SK-N-SH (cell line): ENCODE data around the gene COL4A2. TPM values are rescaled to one million over a fixed set of nuclear protein-coding genes. Genes with fewer than 3 reads are reported as not detected.

Source experiments
- CTCF ChIA-PET: fragments of 300-600, 350-600 bp; formaldehyde crosslinking; extraction: SDS; loops from one replicate; lab custom pipeline; 2021; lab: Yijun Ruan, JAX
- POLR2A ChIA-PET: fragments of 350-600 bp; sonication (Branson Sonifier 250); formaldehyde crosslinking; extraction: SDS; loops from one replicate; lab custom pipeline; 2020; ENCODE audit warnings: antibody characterized with exemption, inconsistent platforms; lab: Yijun Ruan, JAX
- DNase-seq: peaks from one replicate; pipeline ENCODE4 v3.0.0; 2012
- H2AFZ ChIP-seq: fragments of 200-600 bp; sonication (generic); 2 replicates; pipeline ENCODE4 v1.8.1; 2016; ENCODE audit warnings: antibody characterized with exemption, mild to moderate bottlenecking, low read depth
- H3F3A ChIP-seq: fragments of 200-600 bp; sonication (generic); replicated peaks from 2 replicates; pipeline ENCODE3; 2016; ENCODE audit warnings: antibody characterized with exemption, mild to moderate bottlenecking; ENCODE audit not compliant: insufficient read depth
- H3K27ac ChIP-seq, 2 experiments: fragments of 200-500 bp in 1 of 2; fragments of 200-600 bp in 1 of 2; sonication (Bioruptor generic) in 1 of 2; sonication (generic), shearing (Covaris generic) in 1 of 2; 2 replicates each; pipeline versions ENCODE4 v1.5.1 to v1.6.1; 2014 to 2016; ENCODE audit warnings: low read depth in 2 of 2, inconsistent platforms in 1 of 2, low read length in 1 of 2, mild to moderate bottlenecking in 1 of 2, mixed read lengths in 1 of 2
- H3K27me3 ChIP-seq: fragments of 200-600 bp; sonication (generic), shearing (Covaris generic); 2 replicates; pipeline ENCODE4 v1.6.1; 2016; ENCODE audit warnings: mixed run types; ENCODE audit not compliant: insufficient read depth
- H3K36me3 ChIP-seq, 2 experiments: fragments of 200-500 bp in 1 of 2; fragments of 200-600 bp in 1 of 2; sonication (Bioruptor generic) in 1 of 2; sonication (generic) in 1 of 2; replicated peaks in 1 of 2; 2 replicates each; pipeline versions ENCODE3 to v1.5.1; 2014 to 2016; ENCODE audit warnings: low read length in 1 of 2, mild to moderate bottlenecking in 1 of 2; ENCODE audit not compliant: insufficient read depth in 2 of 2, control insufficient read depth in 1 of 2
- H3K4me1 ChIP-seq, 2 experiments: fragments of 200-500 bp in 1 of 2; fragments of 200-600 bp in 1 of 2; sonication (Bioruptor generic) in 1 of 2; sonication (generic), shearing (Covaris generic) in 1 of 2; 2 replicates each; pipeline versions ENCODE4 v1.5.1 to v1.6.1; 2014 to 2016; ENCODE audit warnings: low read depth in 1 of 2, low read length in 1 of 2, mixed run types in 1 of 2; ENCODE audit not compliant: insufficient read depth in 2 of 2, control insufficient read depth in 1 of 2
- H3K4me2 ChIP-seq: fragments of 200-600 bp; sonication (generic), shearing (Covaris generic); 2 replicates; pipeline ENCODE4 v1.6.1; 2017; ENCODE audit warnings: mixed run types
- H3K4me3 ChIP-seq, 2 experiments: fragments of 200-500 bp in 1 of 2; fragments of 200-600 bp in 1 of 2; sonication (Bioruptor generic) in 1 of 2; sonication (generic), shearing (Covaris generic) in 1 of 2; 2 replicates each; pipeline versions ENCODE4 v1.5.1 to v1.8.1; 2014 to 2016; ENCODE audit warnings: low read depth in 2 of 2, inconsistent platforms in 1 of 2, low read length in 1 of 2, mild to moderate bottlenecking in 1 of 2, mixed read lengths in 1 of 2, moderate library complexity in 1 of 2
- H3K79me2 ChIP-seq: fragments of 200-600 bp; sonication (generic); 2 replicates; pipeline ENCODE4 v1.8.1; 2017; ENCODE audit warnings: mild to moderate bottlenecking; ENCODE audit not compliant: insufficient read depth
- H3K9ac ChIP-seq: fragments of 200-600 bp; sonication (generic); 2 replicates; pipeline ENCODE4 v1.6.1; 2017; ENCODE audit warnings: mixed run types
- H3K9me2 ChIP-seq: fragments of 200-600 bp; sonication (generic); 2 replicates; pipeline ENCODE4 v1.6.1; 2017; ENCODE audit warnings: mixed run types
- H3K9me3 ChIP-seq: fragments of 200-600 bp; sonication (generic); 2 replicates; pipeline ENCODE4 v1.6.1; 2017; ENCODE audit warnings: mixed run types, mild to moderate bottlenecking, moderate library complexity
- H4K20me1 ChIP-seq: fragments of 200-600 bp; sonication (generic); 2 replicates; pipeline ENCODE4 v1.6.1; 2017; ENCODE audit warnings: mild to moderate bottlenecking, mixed run types; ENCODE audit not compliant: insufficient read depth
- EP300 ChIP-seq, 2 experiments: IDR thresholded peaks; 2 replicates each; pipeline versions ENCODE4 v1.4.0 to v1.6.1; 2012; ENCODE audit warnings: borderline replicate concordance in 1 of 2, low read depth in 1 of 2, low read length in 1 of 2
- FOXJ3 ChIP-seq: sonication (generic); formaldehyde crosslinking; IDR thresholded peaks from 2 replicates; pipeline ENCODE4 v1.5.1; 2020; ENCODE audit warnings: mild to moderate bottlenecking, missing genetic modification reagents
- FOXM1 ChIP-seq: IDR thresholded peaks from 2 replicates; pipeline ENCODE4 v1.4.0; 2012; ENCODE audit warnings: low read depth, mild to moderate bottlenecking
- GABPA ChIP-seq: IDR thresholded peaks from 2 replicates; pipeline ENCODE4 v1.4.0; 2012; ENCODE audit warnings: low read depth, mild to moderate bottlenecking
- GATA2 ChIP-seq: sonication (generic); formaldehyde crosslinking; IDR thresholded peaks from 2 replicates; pipeline ENCODE4 v1.5.0; 2020; ENCODE audit warnings: mild to moderate bottlenecking, missing genetic modification reagents
- IRF3 ChIP-seq: fragments of 150-350 bp; IDR thresholded peaks from 2 replicates; pipeline ENCODE4 v1.6.1; 2016; ENCODE audit warnings: mild to moderate bottlenecking, low read depth, low read length
- MXI1 ChIP-seq: IDR thresholded peaks from 2 replicates; pipeline ENCODE4 v1.6.1; 2012; ENCODE audit warnings: mild to moderate bottlenecking, low read depth, low read length, improper control_type of control experiment
- RAD21 ChIP-seq: IDR thresholded peaks from 2 replicates; pipeline ENCODE4 v1.6.1; 2012; ENCODE audit warnings: mild to moderate bottlenecking, low read length
- RCOR1 ChIP-seq: fragments of 150-350 bp; IDR thresholded peaks from 2 replicates; pipeline ENCODE4 v1.6.1; 2017; ENCODE audit warnings: antibody characterized with exemption, low read length
- REST ChIP-seq: IDR thresholded peaks from 2 replicates; pipeline ENCODE4 v1.6.1; 2012; ENCODE audit warnings: mild to moderate bottlenecking, low read depth, low read length, moderate library complexity
- TAF1 ChIP-seq: IDR thresholded peaks from 2 replicates; pipeline ENCODE4 v1.6.1; 2012; ENCODE audit warnings: low read depth, mild to moderate bottlenecking, low read length, moderate library complexity, borderline replicate concordance
- TEAD4 ChIP-seq: IDR thresholded peaks from 2 replicates; pipeline ENCODE4 v1.4.0; 2012; ENCODE audit warnings: mild to moderate bottlenecking, borderline replicate concordance; ENCODE audit not compliant: insufficient read depth
- USF1 ChIP-seq: IDR thresholded peaks from 2 replicates; pipeline ENCODE4 v1.4.0; 2012; ENCODE audit warnings: low read depth, borderline replicate concordance
- USF2 ChIP-seq: fragments of 150-350 bp; IDR thresholded peaks from 2 replicates; pipeline ENCODE4 v1.6.1; 2017; ENCODE audit warnings: antibody characterized with exemption, low read length, low read depth, borderline replicate concordance
- WGBS: methylation state at CpG from one replicate; pipeline ENCODE4 v1.1.6; 2017; ENCODE audit warnings: low lambda C conversion rate; 5-methylcytosine and 5-hydroxymethylcytosine counted together
- polyA plus RNA-seq, 3 experiments: library from polyadenylated mRNA; depleted of rRNA; stranded (reverse); fragments of >200 nt; gene quantifications; 2 replicates each; pipeline ENCODE4 v1.2.3, GENCODE V29; 2012

COL4A2 gene
- polyA plus RNA-seq, 1 of the 3 experiments (the other 2 are of a cell fraction), result 137 TPM

GRCh38 chr13:110498327-110498726 is 191.2 kb downstream of the COL4A2 start:
- no peaks in the 10 kb centered on the region for H3K9me3 ChIP-seq
- no peak overlapping the region for H3K27ac ChIP-seq
- WGBS, result 93% methylated on average over 5 of the region's 5 CpGs
- CTCF ChIA-PET, result no interaction called here
- H2AFZ ChIP-seq, result no peak overlapping the region
- H3F3A ChIP-seq, result peaks cover 8% of the 10 kb centered on the region
- no peak for DNase-seq
- TF ChIP-seq FOXJ3 (CRISPR knock-in tag) (no peak), RCOR1 (no peak), USF1 (no peak), REST (no peak), IRF3 (no peak), GABPA (no peak), RAD21 (no peak), EP300 (IDR thresholded peaks at IDR 0.05; ENCODE audit: borderline replicate concordance in 1 of 2, low read depth in 1 of 2, low read length in 1 of 2) (no peak), GATA2 (no peak), FOXM1 (no peak), MXI1 (no peak), USF2 (no peak), TAF1 (no peak), TEAD4 (no peak)
- no peak overlapping the region for H3K4me3 ChIP-seq
- H3K79me2 ChIP-seq, result no peaks in the 10 kb centered on the region
- H3K9me2 ChIP-seq, result no peaks in the 10 kb centered on the region
- no peaks in the 10 kb centered on the region for H3K27me3 ChIP-seq
- H4K20me1 ChIP-seq, result no peaks in the 10 kb centered on the region
- H3K4me2 ChIP-seq, result no peak overlapping the region
- POLR2A ChIA-PET, result no interaction called here
- H3K9ac ChIP-seq, result no peak overlapping the region
- H3K36me3 ChIP-seq, result peaks cover 22 to 66% of the 10 kb centered on the region in 2 experiments
- H3K4me1 ChIP-seq, result no peaks in the 10 kb centered on the region; a peak in 1 of 4 replicates
